Panc1 (cell line): ENCODE results near the gene BOD1L2. TPM values are rescaled to one million over a fixed set of nuclear protein-coding genes. Genes with fewer than 3 reads are reported as not detected.

Experiments used
- ATAC-seq: fragments of 200-7000 bp; cut with Tn5 transposase; 2 replicates; pipeline ENCODE4 v1.9.1; 2020; ENCODE audit warnings: mild to moderate bottlenecking, moderate library complexity
- BruUV-seq: library from RNA; stranded (reverse); fragments of 400-500 nt; replicated peaks from 2 replicates; lab custom pipeline; 2021; lab: Mats Ljungman, UMichigan
- CTCF ChIA-PET: fragments of 300-600 bp; sonication (Branson Sonifier 250); formaldehyde crosslinking; loops from one replicate; lab custom pipeline; 2022; ENCODE audit warnings: antibody characterized with exemption; lab: Charles Lee
- POLR2A ChIA-PET: fragments of 300-600 bp; sonication (Branson Sonifier 250); formaldehyde crosslinking; loops from one replicate; lab custom pipeline; 2022; ENCODE audit warnings: antibody characterized with exemption; lab: Charles Lee
- DNase-seq: peaks from one replicate; pipeline ENCODE4 v3.0.0-alpha.2; 2010; ENCODE audit warnings: low read depth, low spot score
- H3K27ac ChIP-seq: 2 replicates; pipeline ENCODE4 v1.5.1; 2011; ENCODE audit warnings: mild to moderate bottlenecking, low read length, inconsistent platforms
- H3K27me3 ChIP-seq: fragments of 200-500 bp; sonication (Bioruptor generic); 2 replicates; pipeline ENCODE4 v1.6.0; 2014; ENCODE audit warnings: low read length, inconsistent platforms; ENCODE audit not compliant: control insufficient read depth, insufficient read depth
- H3K36me3 ChIP-seq: fragments of 200-500 bp; sonication (Bioruptor generic); 2 replicates; pipeline ENCODE4 v1.5.1; 2014; ENCODE audit warnings: inconsistent platforms, mild to moderate bottlenecking, low read length, moderate library complexity; ENCODE audit not compliant: control insufficient read depth, insufficient read depth
- H3K4me1 ChIP-seq: 2 replicates; pipeline ENCODE4 v1.5.1; 2011; ENCODE audit warnings: inconsistent platforms, mild to moderate bottlenecking, low read length, moderate library complexity; ENCODE audit not compliant: control insufficient read depth, insufficient read depth
- H3K4me3 ChIP-seq, 2 experiments: 2 replicates each; pipeline ENCODE4 v1.5.1; 2011 to 2012; ENCODE audit warnings: low read depth in 2 of 2, low read length in 2 of 2, mild to moderate bottlenecking in 2 of 2, inconsistent platforms in 1 of 2, moderate library complexity in 1 of 2
- H3K9me3 ChIP-seq: fragments of 200-500 bp; sonication (Bioruptor generic); 2 replicates; pipeline ENCODE4 v1.5.1; 2014; ENCODE audit warnings: low read depth, mild to moderate bottlenecking, inconsistent platforms, low read length, moderate library complexity; ENCODE audit not compliant: control insufficient read depth, insufficient read depth
- POLR2AphosphoS5 ChIP-seq: IDR thresholded peaks from 2 replicates; pipeline ENCODE4 v1.6.1; 2012; ENCODE audit warnings: mild to moderate bottlenecking, low read depth, low read length, moderate library complexity
- REST ChIP-seq, 2 experiments: IDR thresholded peaks; 2 replicates each; pipeline ENCODE4 v1.6.1; 2011 to 2012; ENCODE audit warnings: low read depth in 2 of 2, control low read depth in 1 of 2, low read length in 1 of 2, mild to moderate bottlenecking in 1 of 2, moderate library complexity in 1 of 2; ENCODE audit not compliant: insufficient read depth in 1 of 2
- SIN3A ChIP-seq: IDR thresholded peaks from 2 replicates; pipeline ENCODE4 v1.6.1; 2012; ENCODE audit warnings: low read depth, mild to moderate bottlenecking, low read length, moderate library complexity, borderline replicate concordance; ENCODE audit not compliant: insufficient read depth
- TCF7L2 ChIP-seq: IDR thresholded peaks from 2 replicates; pipeline ENCODE4 v1.6.1; 2011; ENCODE audit warnings: mild to moderate bottlenecking, low read depth, low read length, inconsistent platforms
- in situ Hi-C: cut with HindIII; loops from 2 replicates; pipeline ENCODE4 v1.10.0; 2016; ENCODE audit warnings: low sequenced_read_pairs, low pct_unique_long_range_greater_than_20kb
- intact Hi-C: fragments of 100-400 bp; cut with micrococcal nuclease; formaldehyde crosslinking; loops from one replicate; pipeline ENCODE4 v1.10.0; 2022; ENCODE audit not compliant: unreplicated experiment
- total RNA-seq: library from RNA; stranded (reverse); gene quantifications from one replicate; pipeline ENCODE4 v1.2.1, GENCODE V29; 2021; ENCODE audit not compliant: unreplicated experiment
- TF ChIP-seq, protein P1 (sequence below): fragments of 450-650 bp; IDR thresholded peaks from 2 replicates; pipeline ENCODE4 v1.5.1; 2017; ENCODE audit warnings: mild to moderate bottlenecking

BOD1L2 gene
- total RNA-seq, 1 experiment from 2014 or later, result not detected

DNA sequence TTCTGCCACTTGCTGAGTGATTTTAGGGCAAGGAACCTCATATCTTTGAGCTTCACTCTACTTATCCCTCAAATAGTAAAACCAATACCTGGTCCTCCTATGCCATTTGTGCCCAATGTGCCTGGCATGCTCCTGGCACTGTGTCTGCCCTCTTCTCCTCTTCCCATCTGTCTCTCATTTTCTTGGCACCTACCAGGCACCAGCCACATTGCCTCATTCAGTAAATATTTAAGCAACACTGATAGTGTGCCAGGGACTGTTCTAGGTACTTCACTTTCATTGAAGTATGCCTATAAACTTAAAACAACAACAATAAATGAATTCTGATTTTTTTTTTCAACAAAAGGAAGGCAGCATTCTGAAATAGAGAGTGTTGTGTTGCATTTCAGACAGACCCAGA lies 15.1 kb upstream of the BOD1L2 start:
- intact Hi-C loops, result no loop called here
- no peaks in the 10 kb centered on the region for H3K9me3 ChIP-seq
- DNase-seq (no peak), ATAC-seq (no peak)
- H3K27ac ChIP-seq, result no peak overlapping the region
- no peak overlapping the region for H3K4me3 ChIP-seq
- H3K27me3 ChIP-seq, result no peaks in the 10 kb centered on the region; the same call in 1 of the 2 replicates
- TF ChIP-seq TCF7L2 (no peak), REST (IDR thresholded peaks at IDR 0.05; ENCODE audit: insufficient read depth in 1 of 2, low read depth in 2 of 2, low read length in 1 of 2) (no peak), SIN3A (no peak), POLR2AphosphoS5 (no peak)
- TF ChIP-seq, protein P1, sequence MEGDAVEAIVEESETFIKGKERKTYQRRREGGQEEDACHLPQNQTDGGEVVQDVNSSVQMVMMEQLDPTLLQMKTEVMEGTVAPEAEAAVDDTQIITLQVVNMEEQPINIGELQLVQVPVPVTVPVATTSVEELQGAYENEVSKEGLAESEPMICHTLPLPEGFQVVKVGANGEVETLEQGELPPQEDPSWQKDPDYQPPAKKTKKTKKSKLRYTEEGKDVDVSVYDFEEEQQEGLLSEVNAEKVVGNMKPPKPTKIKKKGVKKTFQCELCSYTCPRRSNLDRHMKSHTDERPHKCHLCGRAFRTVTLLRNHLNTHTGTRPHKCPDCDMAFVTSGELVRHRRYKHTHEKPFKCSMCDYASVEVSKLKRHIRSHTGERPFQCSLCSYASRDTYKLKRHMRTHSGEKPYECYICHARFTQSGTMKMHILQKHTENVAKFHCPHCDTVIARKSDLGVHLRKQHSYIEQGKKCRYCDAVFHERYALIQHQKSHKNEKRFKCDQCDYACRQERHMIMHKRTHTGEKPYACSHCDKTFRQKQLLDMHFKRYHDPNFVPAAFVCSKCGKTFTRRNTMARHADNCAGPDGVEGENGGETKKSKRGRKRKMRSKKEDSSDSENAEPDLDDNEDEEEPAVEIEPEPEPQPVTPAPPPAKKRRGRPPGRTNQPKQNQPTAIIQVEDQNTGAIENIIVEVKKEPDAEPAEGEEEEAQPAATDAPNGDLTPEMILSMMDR, result no peak
- no peaks in the 10 kb centered on the region for H3K36me3 ChIP-seq
- no peaks in the 10 kb centered on the region for H3K4me1 ChIP-seq
- in situ Hi-C loops, result no loop called here
- no TSS peak for BruUV-seq
- CTCF ChIA-PET, result no interaction called here
- POLR2A ChIA-PET, result no interaction called here

- intact Hi-C loops, result no loop called here
- CTCF ChIA-PET, result interaction anchor here (0.7 kb wide), 1 partner anchor 11 kb away, joined by 3 read pairs; no protein-coding TSS in a partner anchor
- H3K4me1 ChIP-seq, result no peaks in the 10 kb centered on the region
- no TSS peak for BruUV-seq
- no peak overlapping the region for H3K4me3 ChIP-seq
- in situ Hi-C loops, result no loop called here
- H3K36me3 ChIP-seq, result no peaks in the 10 kb centered on the region
- ATAC-seq (no peak), DNase-seq (no peak)
- H3K27ac ChIP-seq, result no peak overlapping the region
- POLR2A ChIA-PET, result no interaction called here
- H3K9me3 ChIP-seq, result no peaks in the 10 kb centered on the region
- TF ChIP-seq, protein P1, result no peak
- no peak for TF ChIP-seq SIN3A
- TF ChIP-seq REST (IDR thresholded peaks at IDR 0.05; ENCODE audit: insufficient read depth in 1 of 2, low read depth in 2 of 2, low read length in 1 of 2), result no peak
- TF ChIP-seq TCF7L2, result no peak
- no peak for TF ChIP-seq POLR2AphosphoS5
- H3K27me3 ChIP-seq, result no peaks in the 10 kb centered on the region; the same call in 1 of the 2 replicates
These were observed 12.2 kb upstream of the BOD1L2 start for GRCh38 chr18:57134618-57135135.
